Fibroblast of skin of right quadriceps (primary cell): ENCODE measurements around the gene KLRC1.
"Not testable (repeated sequence)": the region's sequence is repeated elsewhere in the genome, so short reads cannot be mapped to it uniquely, and the experiment has no call there.

Experiments
- DNase-seq: peaks from one replicate; pipeline ENCODE4 v3.0.0-alpha.2; 2013

The KLRC1 gene

DNA sequence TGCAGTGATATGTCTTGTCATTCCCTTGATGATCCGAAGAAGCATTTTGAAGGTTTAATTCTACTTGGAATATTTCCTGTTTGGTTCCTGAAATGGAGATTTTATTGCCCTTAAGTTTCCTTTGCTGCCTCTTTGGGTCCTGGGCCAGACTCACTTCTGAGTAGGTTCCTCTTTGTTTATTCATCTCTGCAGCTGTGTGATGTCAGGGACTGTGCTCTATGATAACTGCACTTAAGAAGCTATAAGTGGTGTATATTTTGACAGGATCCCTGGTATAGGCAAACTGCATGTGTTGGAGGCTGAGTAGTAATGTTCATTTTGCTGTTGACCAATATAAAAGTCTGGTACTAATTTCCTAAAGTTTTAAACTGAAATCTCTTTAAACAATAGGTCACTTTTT is 43.8 kb downstream of the KLRC1 start, which contains the start of gene KLRC4:
Gene KLRC4, minus strand, starts transcription at position 366 of the 400 bp plus-strand sequence. Its CDS starts 182 bp downstream, at position 184.
- no peak for DNase-seq

DNA sequence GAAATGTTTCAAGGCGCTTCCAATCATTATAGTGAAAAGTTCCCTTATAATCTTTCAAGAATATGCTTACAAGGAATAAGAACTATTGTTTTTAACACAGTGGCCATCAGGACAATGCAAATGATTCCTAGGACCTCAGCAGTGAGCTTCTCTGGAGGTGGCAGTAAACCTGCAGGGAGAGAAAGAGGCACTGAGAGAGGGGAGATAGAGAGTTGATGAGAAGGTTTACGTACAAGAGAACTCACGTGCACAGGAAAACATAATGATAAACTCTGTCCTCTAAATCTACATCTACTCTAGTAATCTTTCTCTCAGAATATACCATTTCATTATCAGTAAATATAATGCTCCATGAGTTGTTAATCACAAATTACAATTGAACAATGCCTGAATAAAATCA is 44.3 kb downstream of the KLRC1 start:
- DNase-seq, result no peak

DNA sequence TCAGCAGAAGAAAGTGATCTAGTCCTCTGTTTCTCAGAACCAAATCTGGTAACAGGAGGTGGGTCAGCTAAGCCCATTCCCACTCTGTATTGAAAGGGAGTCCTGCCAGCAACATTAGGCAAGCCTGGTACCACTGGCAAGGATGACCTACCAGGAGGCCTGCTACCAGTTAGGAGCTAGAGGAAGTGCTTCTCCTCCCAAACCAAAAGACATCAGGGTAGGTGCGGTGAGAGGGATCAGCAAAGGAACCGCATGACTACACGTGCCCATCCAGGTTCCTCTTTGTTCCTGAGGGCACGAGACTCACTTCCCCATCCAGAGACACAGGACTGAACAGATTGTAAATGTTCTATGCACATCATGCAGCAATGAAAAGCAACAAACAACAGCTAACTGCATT is 46.5 kb downstream of the KLRC1 start:
- DNase-seq, result no peak

DNA sequence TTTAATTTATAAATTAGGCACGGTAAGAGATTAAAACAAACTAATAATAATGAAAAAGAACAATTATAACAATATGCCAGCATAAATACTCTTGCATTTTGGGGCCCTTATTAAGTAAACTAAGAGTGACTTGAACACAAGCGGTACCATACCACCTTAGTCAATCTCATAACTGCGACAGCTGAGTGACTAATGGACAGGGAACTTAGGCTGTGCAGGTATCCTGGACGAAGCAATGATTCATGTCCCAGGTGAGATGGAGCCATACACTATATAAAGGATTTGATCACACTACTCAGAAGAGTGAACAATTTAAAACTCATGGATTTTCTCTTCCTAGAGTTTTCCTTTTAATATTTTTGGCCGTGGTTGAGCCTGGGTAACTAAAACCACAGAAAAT is 47.9 kb downstream of the KLRC1 start:
- DNase-seq, result no peak

- no peak for DNase-seq
Observed at GRCh38 chr12:10404798-10405197, 48.4 kb downstream of the KLRC1 start.

DNA sequence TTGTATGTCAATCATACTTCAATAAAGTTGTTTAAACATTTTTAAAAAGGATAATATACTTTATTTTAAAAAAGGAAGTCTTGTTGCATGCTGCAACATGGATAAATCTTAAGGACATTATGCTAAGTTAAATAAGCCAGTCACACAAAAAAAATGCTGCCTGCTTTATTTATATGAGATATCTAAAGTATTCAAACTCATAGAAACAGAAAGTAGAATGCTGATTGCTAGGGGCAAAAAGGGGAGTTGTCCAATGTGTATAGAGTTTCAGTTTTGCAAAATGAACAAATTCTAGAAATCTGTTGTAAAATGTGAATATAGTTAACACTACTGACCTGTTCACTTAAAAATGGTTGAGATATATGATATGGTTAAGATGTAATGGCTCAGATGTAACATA is 52.3 kb downstream of the KLRC1 start:
- no peak for DNase-seq

GRCh38 chr12:10398168-10398567 is 55.0 kb downstream of the KLRC1 start:
- DNase-seq, result no peak

GRCh38 chr12:10397296-10397695 is 55.9 kb downstream of the KLRC1 start:
- no peak for DNase-seq

DNA sequence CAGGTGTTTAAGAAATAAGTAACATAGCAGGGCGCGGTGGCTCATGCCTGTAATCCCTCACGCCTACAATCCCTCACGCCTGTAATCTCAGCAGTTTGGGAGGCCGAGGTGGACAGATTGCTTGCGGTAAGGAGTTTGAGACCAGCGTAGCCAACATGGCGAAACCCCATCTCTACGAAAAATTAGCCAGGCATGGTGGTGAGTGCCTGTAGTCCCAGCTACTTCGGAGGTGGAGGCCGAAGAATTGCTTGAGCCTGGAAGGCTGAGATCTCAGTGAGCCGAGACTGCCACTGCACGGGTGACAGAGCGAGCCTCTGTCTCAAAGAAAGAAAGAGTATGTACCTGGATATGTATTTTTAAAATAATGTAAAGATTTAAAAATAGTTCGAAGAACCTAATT is 57.0 kb downstream of the KLRC1 start:
- not testable (repeated sequence) for DNase-seq
